Activated CD4-positive, alpha-beta memory T cell treated with anti-CD3 and anti-CD28 coated beads, Interleukin-2, amount 10 ng/mL, durations not matched to agents 7 days and 5 days (primary cell): ENCODE results near the gene ZFP62. TPM values are rescaled to one million over a fixed set of nuclear protein-coding genes. Genes with fewer than 3 reads are reported as not detected.

Experiments used
- CTCF ChIA-PET: fragments of 350-600 bp; sonication (Branson Sonifier 250); formaldehyde crosslinking; loops from one replicate; lab custom pipeline; 2021; ENCODE audit warnings: antibody characterized with exemption, inconsistent platforms; lab: Charles Lee
- POLR2A ChIA-PET: fragments of 350-600 bp; sonication (Branson Sonifier 250); formaldehyde crosslinking; loops from one replicate; lab custom pipeline; 2021; ENCODE audit warnings: antibody characterized with exemption; lab: Charles Lee
- DNase-seq: peaks from one replicate; pipeline ENCODE4 v3.0.0-alpha.2; 2020
- H3K27ac Mint-ChIP-seq: one replicate; pipeline ENCODE4 v1.8.0; 2021; ENCODE audit warnings: mild to moderate bottlenecking, mixed read lengths
- H3K27me3 Mint-ChIP-seq: one replicate; pipeline ENCODE4 v1.8.0; 2021; ENCODE audit warnings: mixed read lengths
- H3K36me3 Mint-ChIP-seq: one replicate; pipeline ENCODE4 v1.8.0; 2021; ENCODE audit warnings: low read depth, mixed read lengths
- H3K4me1 Mint-ChIP-seq: one replicate; pipeline ENCODE4 v1.8.0; 2021; ENCODE audit warnings: mixed read lengths
- H3K4me3 Mint-ChIP-seq: one replicate; pipeline ENCODE4 v1.8.0; 2021; ENCODE audit warnings: mild to moderate bottlenecking, mixed read lengths
- H3K9me3 Mint-ChIP-seq: one replicate; pipeline ENCODE4 v1.8.0; 2021; ENCODE audit warnings: mixed read lengths
- total RNA-seq, 2 experiments: library from RNA; stranded (reverse); gene quantifications; one replicate each; pipeline ENCODE4 v1.2.3, GENCODE V29; 2021

The ZFP62 gene
- total RNA-seq, 2 experiments from 2014 or later: 19.4 to 20.0 TPM

GRCh38 chr5:180860273-180860886 lies 696 bp downstream of the ZFP62 start:
- H3K4me1 Mint-ChIP-seq: peaks cover 16% of the 10 kb centered on the region
- CTCF ChIA-PET: interaction anchor here (0.6 to 2.4 kb wide), 11 partner anchors 9 to 1120 kb away, joined by 3 to 20 read pairs (median 4); no protein-coding TSS in a partner anchor
- H3K36me3 Mint-ChIP-seq: peaks cover 30% of the 10 kb centered on the region
- peak overlapping the region; percentile 95 for H3K4me3 Mint-ChIP-seq
- POLR2A ChIA-PET: interaction anchor here (1.2 to 5.9 kb wide), 7 partner anchors 11 to 61 kb away, joined by 3 to 91 read pairs (median 9); partner anchors contain the start of gene MGAT1
- peak overlapping the region; percentile 95 for H3K27ac Mint-ChIP-seq
- DNase-seq: no peak
- no peaks in the 10 kb centered on the region for H3K9me3 Mint-ChIP-seq
- no peaks in the 10 kb centered on the region for H3K27me3 Mint-ChIP-seq

DNA sequence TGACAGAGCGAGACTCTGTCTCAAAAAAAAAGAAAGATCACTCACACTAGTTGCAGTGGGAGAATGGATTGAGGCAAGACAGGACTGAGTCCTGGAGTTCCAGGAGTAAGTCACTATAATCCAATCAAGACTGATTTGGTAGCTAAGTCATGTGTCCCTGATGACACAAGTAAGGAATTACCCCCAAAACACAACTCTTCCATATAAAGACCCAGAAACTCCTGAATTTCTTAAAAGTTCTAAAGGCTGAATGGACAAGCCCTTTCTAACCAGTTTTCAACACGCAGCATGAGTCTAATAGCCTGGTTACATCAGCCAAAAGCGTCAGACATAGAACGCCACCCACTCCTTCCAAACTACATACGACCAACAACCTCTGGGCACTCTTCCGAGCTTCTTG lies 2.5 kb downstream of the ZFP62 start:
- CTCF ChIA-PET: no interaction called here
- POLR2A ChIA-PET: interaction anchor here (5.9 kb wide), 1 partner anchor 27 kb away, joined by 91 read pairs; no protein-coding TSS in a partner anchor
- no peak for DNase-seq
- peaks cover 48% of the 10 kb centered on the region for H3K36me3 Mint-ChIP-seq
- no peak overlapping the region for H3K27ac Mint-ChIP-seq
- H3K4me3 Mint-ChIP-seq: no peak overlapping the region
- no peaks in the 10 kb centered on the region for H3K9me3 Mint-ChIP-seq
- H3K4me1 Mint-ChIP-seq: peaks cover 18% of the 10 kb centered on the region
- H3K27me3 Mint-ChIP-seq: no peaks in the 10 kb centered on the region

GRCh38 chr5:180853848-180854176 lies 7.3 kb downstream of the ZFP62 start:
- H3K27me3 Mint-ChIP-seq: no peaks in the 10 kb centered on the region
- no peak for DNase-seq
- POLR2A ChIA-PET: no interaction called here
- H3K27ac Mint-ChIP-seq: no peak overlapping the region
- peaks cover 3% of the 10 kb centered on the region for H3K4me1 Mint-ChIP-seq
- CTCF ChIA-PET: no interaction called here
- no peak overlapping the region for H3K4me3 Mint-ChIP-seq
- H3K36me3 Mint-ChIP-seq: peaks cover 88% of the 10 kb centered on the region
- H3K9me3 Mint-ChIP-seq: peaks cover 42% of the 10 kb centered on the region

- Mint-ChIP-seq H3K27ac (no peak overlapping the region), H3K4me3 (no peak overlapping the region), H3K27me3 (no peaks in the 10 kb centered on the region), H3K36me3 (peaks cover 88% of the 10 kb centered on the region), H3K4me1 (peaks cover 2% of the 10 kb centered on the region), H3K9me3 (peaks cover 47% of the 10 kb centered on the region)
- CTCF ChIA-PET: interaction anchor here (1.0 kb wide), 1 partner anchor 68 kb away, joined by 3 read pairs; no protein-coding TSS in a partner anchor
- no peak for DNase-seq
- POLR2A ChIA-PET: no interaction called here
Measured at GRCh38 chr5:180853121-180853847, 7.8 kb downstream of the ZFP62 start.

GRCh38 chr5:180852495-180852894 lies 8.6 kb downstream of the ZFP62 start:
- ChIA-PET CTCF (interaction anchor here (1.0 kb wide), 1 partner anchor 68 kb away, joined by 3 read pairs; no protein-coding TSS in a partner anchor), POLR2A (no interaction called here)
- H3K27me3 Mint-ChIP-seq: no peaks in the 10 kb centered on the region
- no peak overlapping the region for H3K4me3 Mint-ChIP-seq
- H3K27ac Mint-ChIP-seq: no peak overlapping the region
- no peak for DNase-seq
- H3K4me1 Mint-ChIP-seq: peaks cover 2% of the 10 kb centered on the region
- H3K9me3 Mint-ChIP-seq: peaks cover 54% of the 10 kb centered on the region
- peaks cover 94% of the 10 kb centered on the region for H3K36me3 Mint-ChIP-seq

DNA sequence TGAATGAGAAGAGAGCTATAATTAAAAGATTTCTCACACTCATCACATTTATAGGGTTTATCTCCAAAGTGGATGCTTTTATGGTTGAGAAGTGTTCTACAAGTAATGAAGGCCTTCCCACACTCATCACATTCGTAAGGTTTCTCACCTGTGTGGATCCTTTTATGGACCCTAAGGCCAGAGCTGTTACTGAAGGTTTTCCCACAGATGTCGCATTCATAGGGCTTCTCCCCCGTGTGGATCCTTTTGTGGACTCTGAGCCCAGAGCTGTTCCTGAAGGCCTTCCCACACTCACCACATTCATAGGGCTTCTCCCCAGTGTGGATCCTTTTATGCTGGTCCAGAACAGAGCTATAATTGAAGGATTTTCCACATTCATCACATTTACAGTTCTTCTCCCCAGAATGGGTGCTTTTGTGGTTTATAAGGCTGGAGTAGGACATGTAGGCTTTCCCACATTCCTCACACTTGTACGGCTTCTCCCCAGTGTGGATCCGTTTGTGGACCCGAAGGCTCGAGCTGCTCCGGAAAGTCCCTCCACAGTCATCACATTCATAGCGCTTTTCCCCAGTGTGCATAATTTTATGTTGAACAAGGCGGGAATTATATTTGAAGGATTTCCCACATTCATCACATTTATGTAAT lies 10.5 kb downstream of the ZFP62 start:
- H3K4me3 Mint-ChIP-seq: no peak overlapping the region
- peaks cover 2% of the 10 kb centered on the region for H3K4me1 Mint-ChIP-seq
- H3K9me3 Mint-ChIP-seq: peaks cover 72% of the 10 kb centered on the region
- no peaks in the 10 kb centered on the region for H3K27me3 Mint-ChIP-seq
- no peak overlapping the region for H3K27ac Mint-ChIP-seq
- no peak for DNase-seq
- CTCF ChIA-PET: no interaction called here
- peaks cover 94% of the 10 kb centered on the region for H3K36me3 Mint-ChIP-seq
- POLR2A ChIA-PET: interaction anchor here (1.1 to 5.0 kb wide), 4 partner anchors 9 to 19 kb away, joined by 3 to 22 read pairs (median 4); no protein-coding TSS in a partner anchor

- H3K4me1 Mint-ChIP-seq: no peaks in the 10 kb centered on the region
- H3K4me3 Mint-ChIP-seq: no peak overlapping the region
- H3K27ac Mint-ChIP-seq: no peak overlapping the region
- ChIA-PET POLR2A (interaction anchor here (1.1 to 5.0 kb wide), 4 partner anchors 8 to 18 kb away, joined by 3 to 22 read pairs (median 4); no protein-coding TSS in a partner anchor), CTCF (no interaction called here)
- peaks cover 87% of the 10 kb centered on the region for H3K36me3 Mint-ChIP-seq
- no peak for DNase-seq
- peaks cover 75% of the 10 kb centered on the region for H3K9me3 Mint-ChIP-seq
- no peaks in the 10 kb centered on the region for H3K27me3 Mint-ChIP-seq
Measured at GRCh38 chr5:180849827-180850226, 11.2 kb downstream of the ZFP62 start.

DNA sequence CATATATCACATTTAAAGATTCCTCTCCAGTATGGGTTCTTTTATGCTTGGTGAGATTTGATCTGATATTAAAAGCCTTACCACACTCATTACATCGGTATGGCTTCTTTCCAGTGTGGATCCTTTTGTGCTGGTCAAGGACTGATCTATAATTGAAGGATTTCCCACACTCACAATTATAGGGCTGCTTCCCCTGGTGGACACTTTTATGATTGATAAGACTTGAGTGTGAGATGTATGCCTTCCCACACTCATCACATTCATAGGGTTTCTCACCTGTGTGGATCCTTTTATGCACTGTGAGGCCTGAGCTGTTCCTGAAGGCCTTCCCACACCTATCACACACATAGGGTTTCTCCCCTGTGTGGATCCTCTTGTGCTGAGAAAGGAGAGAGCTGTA lies 12.2 kb downstream of the ZFP62 start:
- Mint-ChIP-seq H3K27ac (no peak overlapping the region), H3K4me1 (no peaks in the 10 kb centered on the region), H3K36me3 (peaks cover 77% of the 10 kb centered on the region), H3K9me3 (peaks cover 75% of the 10 kb centered on the region), H3K27me3 (no peaks in the 10 kb centered on the region), H3K4me3 (no peak overlapping the region)
- CTCF ChIA-PET: no interaction called here
- no peak for DNase-seq
- POLR2A ChIA-PET: interaction anchor here (5.0 kb wide), 1 partner anchor 17 kb away, joined by 22 read pairs; no protein-coding TSS in a partner anchor

DNA sequence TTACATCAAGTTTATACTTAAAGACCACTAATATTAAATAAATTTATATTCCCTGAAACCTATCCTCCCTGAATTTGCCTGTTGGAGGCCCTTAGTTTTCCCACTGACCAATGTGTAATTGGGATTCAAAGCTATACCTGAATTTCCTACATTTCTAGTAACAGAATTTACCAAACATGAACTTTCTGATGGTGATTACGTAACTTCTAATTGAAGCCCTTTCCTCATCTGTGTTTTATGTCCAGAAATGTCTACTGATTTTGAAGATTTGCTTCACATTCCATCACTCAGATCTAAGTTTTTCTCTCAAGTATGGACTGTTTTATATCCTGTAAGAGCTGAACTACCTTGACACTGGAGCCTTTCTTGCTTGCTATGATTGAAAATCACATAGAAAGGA lies 12.8 kb downstream of the ZFP62 start:
- CTCF ChIA-PET: no interaction called here
- Mint-ChIP-seq H3K4me3 (no peak overlapping the region), H3K27ac (no peak overlapping the region), H3K27me3 (no peaks in the 10 kb centered on the region), H3K9me3 (peaks cover 75% of the 10 kb centered on the region), H3K36me3 (peaks cover 72% of the 10 kb centered on the region), H3K4me1 (no peaks in the 10 kb centered on the region)
- POLR2A ChIA-PET: interaction anchor here (5.0 kb wide), 1 partner anchor 16 kb away, joined by 22 read pairs; no protein-coding TSS in a partner anchor
- DNase-seq: no peak

- no peaks in the 10 kb centered on the region for H3K27me3 Mint-ChIP-seq
- ChIA-PET CTCF (no interaction called here), POLR2A (interaction anchor here (5.0 kb wide), 1 partner anchor 15 kb away, joined by 22 read pairs; no protein-coding TSS in a partner anchor)
- no peaks in the 10 kb centered on the region for H3K4me1 Mint-ChIP-seq
- H3K27ac Mint-ChIP-seq: no peak overlapping the region
- no peak overlapping the region for H3K4me3 Mint-ChIP-seq
- H3K36me3 Mint-ChIP-seq: peaks cover 63% of the 10 kb centered on the region
- peaks cover 67% of the 10 kb centered on the region for H3K9me3 Mint-ChIP-seq
- DNase-seq: no peak
Measured at GRCh38 chr5:180847026-180847425, 14.1 kb downstream of the ZFP62 start.

GRCh38 chr5:180844858-180845257 lies 16.2 kb downstream of the ZFP62 start:
- Mint-ChIP-seq H3K27me3 (no peaks in the 10 kb centered on the region), H3K4me3 (no peak overlapping the region), H3K36me3 (peaks cover 46% of the 10 kb centered on the region), H3K9me3 (peaks cover 51% of the 10 kb centered on the region), H3K4me1 (no peaks in the 10 kb centered on the region), H3K27ac (no peak overlapping the region)
- no peak for DNase-seq
- ChIA-PET CTCF (no interaction called here), POLR2A (no interaction called here)

GRCh38 chr5:180844432-180844831 lies 16.6 kb downstream of the ZFP62 start:
- no peak overlapping the region for H3K27ac Mint-ChIP-seq
- POLR2A ChIA-PET: no interaction called here
- no peaks in the 10 kb centered on the region for H3K27me3 Mint-ChIP-seq
- H3K36me3 Mint-ChIP-seq: peaks cover 44% of the 10 kb centered on the region
- H3K9me3 Mint-ChIP-seq: peaks cover 51% of the 10 kb centered on the region
- H3K4me3 Mint-ChIP-seq: no peak overlapping the region
- DNase-seq: no peak
- CTCF ChIA-PET: no interaction called here
- H3K4me1 Mint-ChIP-seq: no peaks in the 10 kb centered on the region

- CTCF ChIA-PET: interaction anchor here (1.0 to 1.6 kb wide), 2 partner anchors 9 to 20 kb away, joined by 5 read pairs; no protein-coding TSS in a partner anchor
- no peak overlapping the region for H3K27ac Mint-ChIP-seq
- no peak overlapping the region for H3K4me3 Mint-ChIP-seq
- H3K27me3 Mint-ChIP-seq: no peaks in the 10 kb centered on the region
- peaks cover 14% of the 10 kb centered on the region for H3K9me3 Mint-ChIP-seq
- POLR2A ChIA-PET: interaction anchor here (0.9 to 2.6 kb wide), 3 partner anchors 9 to 30 kb away, joined by 3 to 15 read pairs (median 4); no protein-coding TSS in a partner anchor
- DNase-seq: no peak
- no peaks in the 10 kb centered on the region for H3K4me1 Mint-ChIP-seq
- peaks cover 47% of the 10 kb centered on the region for H3K36me3 Mint-ChIP-seq
Measured at GRCh38 chr5:180839935-180840334, 21.1 kb downstream of the ZFP62 start.
